Stromal cell of bone marrow (primary cell): ENCODE measurements around the gene SULF2.
A peak's percentile ranks its signal among the peaks of the same experiment; 100 is the strongest.

Source experiments
- DNase-seq: peaks from one replicate; pipeline ENCODE4 v3.0.0-alpha.2; 2012; ENCODE audit warnings: low read depth

The SULF2 gene

DNA sequence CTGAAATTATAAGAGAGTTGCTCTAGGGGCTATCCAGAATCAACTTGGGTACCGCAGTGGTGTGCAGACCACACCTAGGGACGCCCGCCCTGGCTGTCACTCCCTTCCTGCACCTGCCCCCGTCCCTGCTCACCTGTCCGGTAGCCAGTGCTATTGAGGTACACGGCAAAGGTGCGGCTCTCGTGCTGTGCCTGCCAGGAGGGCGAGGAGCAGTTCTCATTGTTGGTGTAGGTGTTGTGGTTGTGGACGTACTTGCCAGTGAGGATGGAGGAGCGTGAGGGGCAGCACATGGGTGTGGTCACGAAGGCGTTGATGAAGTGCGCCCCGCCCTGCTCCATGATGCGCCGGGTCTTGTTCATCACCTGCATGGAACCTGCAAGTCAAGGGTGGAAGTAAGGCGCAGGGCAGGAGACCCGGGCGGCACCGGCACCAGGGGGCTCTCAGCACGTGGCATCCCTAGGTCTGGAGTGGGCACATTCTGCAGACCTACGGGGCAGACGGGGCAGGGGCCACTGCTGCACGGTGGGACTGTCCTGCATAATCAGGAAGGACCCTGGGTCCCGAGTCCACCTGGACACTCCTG lies 48.6 kb downstream of the SULF2 start:
- DNase-seq: no peak

DNA sequence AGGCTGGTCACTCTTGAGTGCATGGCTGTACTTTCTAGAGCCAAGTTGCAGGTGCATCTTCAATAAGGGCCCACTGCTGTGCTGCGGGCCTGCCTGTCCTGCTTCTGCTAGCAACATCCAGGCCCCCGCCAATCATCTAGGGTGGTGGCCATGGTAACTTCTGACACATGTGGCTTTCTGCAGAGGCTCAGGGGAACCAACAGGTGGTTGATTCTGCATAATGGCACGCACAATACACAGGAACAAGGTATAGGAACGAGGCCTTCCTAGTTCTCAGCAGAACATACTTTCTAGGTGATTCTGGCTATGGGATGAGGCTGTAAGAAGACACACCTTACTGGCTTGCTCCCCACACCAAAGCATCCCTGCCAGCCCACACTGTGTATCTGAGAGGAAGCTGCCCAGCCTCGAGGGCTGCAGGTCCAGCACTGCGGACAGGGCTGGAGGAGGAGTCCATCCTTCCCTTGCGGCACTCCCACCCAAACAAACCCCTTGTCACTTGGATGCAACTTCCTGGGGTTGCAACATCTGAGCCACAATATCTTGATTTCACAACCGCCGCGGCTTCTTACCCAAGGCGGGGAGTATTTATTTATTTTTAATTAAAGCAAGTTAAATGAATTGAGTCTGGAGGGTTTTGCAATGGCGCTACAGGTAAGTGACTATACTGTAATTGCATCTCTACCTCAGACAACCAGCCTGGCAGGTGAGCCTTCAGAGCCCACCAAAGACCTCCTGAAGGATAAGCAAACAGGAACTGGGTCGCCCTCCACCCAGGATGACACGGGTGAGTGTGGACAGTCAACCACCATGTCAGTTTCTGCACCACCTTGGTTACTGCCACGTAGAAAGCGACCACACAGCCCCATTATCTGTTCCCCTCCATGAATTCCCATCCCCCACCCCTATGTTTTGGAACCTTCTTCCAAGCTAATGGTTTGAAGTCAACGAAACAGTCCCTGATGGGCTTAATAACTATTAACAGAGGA lies 49.6 kb downstream of the SULF2 start:
- no peak for DNase-seq

DNA sequence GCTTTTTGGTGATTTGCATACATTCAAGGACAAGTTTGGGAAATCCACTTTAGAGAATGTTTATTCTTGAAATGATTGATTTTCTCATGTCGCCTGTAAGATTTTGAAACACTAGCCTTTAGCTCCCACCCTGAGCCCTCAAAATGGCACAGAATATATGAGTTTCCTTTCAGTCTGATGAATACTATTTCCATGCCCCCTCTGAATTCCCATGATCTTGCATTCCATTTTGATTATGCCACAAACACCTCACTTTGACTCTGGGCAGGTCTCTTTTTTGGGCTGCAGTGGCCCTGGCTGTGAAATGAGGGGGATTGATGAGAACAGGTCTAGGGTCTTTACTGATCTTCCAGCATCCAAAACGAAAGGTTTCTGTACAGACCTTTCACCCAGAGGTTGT lies 50.4 kb downstream of the SULF2 start:
- no peak for DNase-seq

DNA sequence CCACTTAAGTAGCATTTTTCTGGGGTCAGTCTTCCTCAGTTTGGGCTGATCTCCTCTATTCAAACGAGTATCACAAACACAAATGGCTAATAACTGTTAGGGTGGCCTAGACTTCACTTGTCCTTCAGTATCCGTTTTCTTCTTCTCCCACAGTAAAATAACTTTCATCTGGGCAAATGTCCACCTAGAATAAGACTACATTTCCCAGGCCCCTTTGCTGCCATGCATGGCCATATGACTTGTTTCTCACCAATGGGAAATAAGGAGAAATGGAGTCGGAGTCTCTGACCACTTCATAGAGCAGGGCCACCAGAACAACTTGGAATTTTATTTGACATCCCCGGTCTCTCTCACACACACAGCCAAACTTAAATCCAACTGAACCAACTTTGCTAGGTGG lies 51.4 kb downstream of the SULF2 start:
- DNase-seq: no peak

DNA sequence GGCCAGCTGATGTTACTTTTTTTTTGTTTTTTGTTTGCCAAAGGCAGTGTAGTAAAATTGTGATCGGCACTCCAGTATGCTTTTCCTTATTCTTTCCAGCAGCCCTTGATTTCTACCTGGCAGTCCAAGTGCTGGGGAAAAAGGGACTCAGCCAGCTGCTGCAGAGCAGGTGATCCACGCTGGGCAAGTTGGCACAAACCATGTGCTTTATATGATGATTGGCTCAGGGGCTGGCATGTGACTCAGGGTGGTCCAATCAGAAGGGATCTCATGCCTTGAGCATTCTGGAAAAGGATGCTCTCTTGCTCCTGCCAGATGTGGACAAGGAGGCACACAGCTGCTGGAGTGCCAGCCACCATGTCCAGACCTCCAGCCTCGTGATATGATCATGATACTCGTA lies 54.5 kb downstream of the SULF2 start:
- DNase-seq: no peak

DNA sequence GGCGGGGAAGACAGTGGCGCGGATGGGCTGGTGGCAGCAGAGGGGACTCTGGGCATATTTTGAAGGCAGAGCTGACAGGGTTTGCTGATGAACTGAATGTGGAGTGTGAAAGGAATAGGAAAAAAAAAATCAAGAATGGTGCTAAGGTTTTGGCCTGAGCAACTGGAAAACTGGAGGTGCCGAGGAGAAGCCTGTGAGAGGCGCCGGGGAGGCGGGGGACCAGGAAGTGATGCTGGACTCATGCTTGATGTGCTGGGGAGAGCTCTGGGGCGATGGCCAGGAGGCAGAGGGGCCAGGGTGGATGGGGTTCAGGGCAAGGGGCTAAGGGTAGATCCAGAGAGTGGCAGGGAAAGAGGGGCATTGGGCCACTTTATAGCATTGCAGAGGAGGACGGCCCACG lies 55.8 kb downstream of the SULF2 start:
- no peak for DNase-seq

DNA sequence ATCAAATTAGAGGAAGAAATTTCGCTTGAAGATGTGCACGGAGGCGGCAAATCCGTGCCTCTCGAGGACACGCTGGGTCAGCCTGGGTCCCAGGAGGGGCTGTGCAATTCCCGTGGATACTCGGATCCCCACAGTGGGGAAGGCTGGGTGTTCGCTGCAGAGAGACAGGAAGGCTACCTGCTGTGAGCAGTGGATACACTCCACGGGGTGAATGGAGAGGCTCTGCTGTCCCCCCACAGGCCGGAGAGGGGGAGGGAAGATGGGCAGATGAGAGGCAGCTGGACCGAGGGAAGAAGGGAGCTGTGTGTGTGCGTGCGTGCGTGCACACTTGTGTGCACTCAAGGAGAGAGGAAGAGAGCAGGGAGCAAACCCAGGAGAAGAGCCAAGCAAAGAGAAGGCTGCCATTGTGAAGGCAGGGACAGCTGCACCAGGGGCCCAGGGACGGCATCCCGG lies 57.3 kb downstream of the SULF2 start:
- no peak for DNase-seq

DNA sequence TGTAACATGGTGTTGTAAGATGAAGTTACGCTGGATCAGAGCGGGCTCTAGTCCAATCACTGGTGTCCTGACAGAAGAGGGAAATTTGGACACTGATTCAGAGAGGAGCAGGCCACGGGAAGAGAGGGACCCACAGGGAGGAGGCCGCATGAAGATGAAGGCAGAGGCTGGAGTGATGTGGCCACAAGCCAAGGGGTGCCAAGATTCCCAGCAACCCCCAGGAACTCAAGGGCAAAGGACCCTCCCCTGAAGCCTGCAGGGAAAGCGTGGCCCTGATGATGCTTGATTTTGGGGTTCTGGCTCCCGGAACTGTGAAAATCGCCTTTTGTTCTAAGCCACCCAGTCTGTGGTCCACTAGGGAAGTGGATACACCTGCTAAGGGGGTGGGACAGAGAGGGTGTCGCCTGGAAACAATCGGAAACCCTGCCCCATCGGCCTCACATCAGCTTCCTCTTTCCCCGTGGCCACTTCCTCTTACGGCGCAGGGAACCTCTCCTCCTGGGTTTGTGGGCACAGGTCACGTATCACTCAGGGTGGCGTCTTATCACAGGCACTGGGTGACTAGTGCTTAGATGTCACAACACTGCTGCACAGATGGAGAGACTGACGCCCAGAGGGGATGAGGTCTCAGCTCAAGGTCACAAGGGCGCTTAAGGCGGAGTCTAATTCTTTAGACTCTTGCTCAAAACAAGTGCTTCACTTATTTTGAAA lies 58.0 kb downstream of the SULF2 start:
- no peak for DNase-seq

DNA sequence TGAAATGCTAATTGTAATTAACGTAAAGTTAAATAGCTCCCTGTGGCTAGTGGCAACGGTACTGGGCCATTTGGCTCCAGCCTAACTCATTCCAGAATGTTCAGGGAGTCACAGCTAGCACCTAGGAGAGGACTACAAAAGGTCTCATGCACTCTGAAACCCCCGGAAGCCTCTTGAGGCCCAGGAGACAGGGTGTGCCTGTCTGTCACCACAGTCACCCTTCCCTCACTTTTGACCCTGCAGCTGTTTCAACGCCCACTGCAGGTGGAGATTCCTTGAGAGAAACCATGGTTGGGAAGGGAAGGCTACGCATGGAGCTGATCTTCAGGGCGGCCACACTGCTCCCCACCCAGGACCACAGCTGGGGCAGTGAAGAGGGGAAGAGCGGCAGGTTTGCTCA lies 58.6 kb downstream of the SULF2 start:
- no peak for DNase-seq

DNA sequence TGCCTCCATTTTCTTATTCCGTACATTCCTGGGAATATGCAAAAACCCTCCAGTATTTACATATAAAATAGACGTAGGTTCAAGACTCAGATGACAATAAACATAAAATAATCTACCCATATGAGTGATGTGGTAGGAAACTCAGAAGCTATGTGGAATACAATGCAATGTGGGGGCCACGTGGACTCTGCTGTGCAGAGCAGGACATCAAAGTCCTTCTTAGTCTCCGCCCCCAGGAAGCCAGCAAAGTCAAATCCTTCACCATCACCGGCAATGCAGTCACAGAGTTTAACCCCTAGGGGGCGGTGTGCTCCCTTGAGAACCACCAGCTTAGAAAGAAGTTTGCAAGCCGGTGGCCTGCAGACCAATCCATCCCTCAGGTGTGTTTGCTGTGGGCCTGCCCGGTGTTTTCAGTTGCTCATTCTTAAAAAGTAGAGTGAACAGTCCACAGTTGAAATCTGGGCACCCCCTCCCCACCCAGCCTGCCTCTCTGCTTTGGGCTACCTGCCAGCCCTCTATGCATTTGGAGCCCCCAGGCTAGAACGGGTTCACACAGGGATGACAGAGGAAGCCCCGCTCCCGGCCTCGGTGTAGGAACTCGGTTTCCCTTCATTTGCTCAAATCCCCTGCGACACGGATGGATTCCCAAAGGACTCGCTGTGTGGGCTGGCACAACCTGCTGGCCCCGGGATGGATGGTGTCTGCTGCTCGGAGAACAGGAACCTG lies 59.9 kb downstream of the SULF2 start:
- peak; percentile 57 for DNase-seq

DNA sequence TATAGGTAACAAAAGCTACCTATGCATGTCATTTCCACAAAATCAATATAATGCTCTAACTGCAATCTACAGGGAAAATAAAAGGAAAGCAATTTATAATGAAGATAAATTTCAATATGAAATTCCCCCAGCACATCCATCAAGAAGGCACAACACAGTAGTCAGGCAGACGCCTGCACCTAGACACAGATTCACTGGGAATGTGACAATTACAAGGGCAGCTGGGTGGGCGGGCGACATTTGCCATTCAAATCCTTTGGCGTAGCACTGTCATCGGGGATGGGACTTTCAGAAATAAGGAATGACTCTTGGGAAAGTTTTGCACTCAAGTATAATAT lies 60.4 kb downstream of the SULF2 start:
- no peak for DNase-seq

DNA sequence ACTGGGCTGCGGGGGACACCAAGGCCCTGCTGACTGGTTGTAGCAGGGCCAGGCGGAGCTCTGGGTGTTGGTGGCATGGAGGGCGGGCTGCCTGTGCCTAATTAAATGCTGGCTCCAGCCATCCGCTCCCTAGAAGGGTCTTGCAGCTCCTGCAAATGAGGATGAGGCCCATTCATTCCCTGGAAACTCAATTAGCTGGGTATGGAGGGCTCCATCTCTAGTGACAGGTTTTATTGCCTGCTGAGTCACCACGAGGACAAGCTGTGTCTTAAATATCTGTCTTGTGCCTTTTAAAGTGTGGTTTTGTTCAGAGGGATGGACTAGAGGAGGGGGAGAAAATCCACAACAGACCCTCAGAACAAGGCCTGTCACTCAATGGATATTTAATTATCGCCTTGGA lies 60.9 kb downstream of the SULF2 start:
- DNase-seq: no peak

DNA sequence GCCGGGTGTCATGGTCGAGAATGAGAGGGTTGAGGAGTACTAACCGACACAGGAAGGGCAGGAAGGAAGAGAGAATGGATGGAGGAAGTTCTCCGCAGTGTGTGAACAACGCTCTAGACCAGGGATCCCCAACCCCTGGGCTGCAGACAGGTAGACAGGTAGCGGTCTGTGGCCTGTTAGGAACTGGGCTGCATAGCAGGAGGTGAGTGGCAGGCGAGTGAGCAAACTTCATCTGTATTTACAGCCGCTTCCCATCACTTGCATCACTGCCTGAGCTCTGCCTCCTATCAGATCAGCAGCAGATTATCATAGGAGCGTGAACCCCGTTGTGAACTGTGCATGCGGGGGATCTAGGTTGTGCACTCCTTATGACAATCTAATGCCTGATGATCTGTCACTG lies 62.0 kb downstream of the SULF2 start:
- DNase-seq: no peak

DNA sequence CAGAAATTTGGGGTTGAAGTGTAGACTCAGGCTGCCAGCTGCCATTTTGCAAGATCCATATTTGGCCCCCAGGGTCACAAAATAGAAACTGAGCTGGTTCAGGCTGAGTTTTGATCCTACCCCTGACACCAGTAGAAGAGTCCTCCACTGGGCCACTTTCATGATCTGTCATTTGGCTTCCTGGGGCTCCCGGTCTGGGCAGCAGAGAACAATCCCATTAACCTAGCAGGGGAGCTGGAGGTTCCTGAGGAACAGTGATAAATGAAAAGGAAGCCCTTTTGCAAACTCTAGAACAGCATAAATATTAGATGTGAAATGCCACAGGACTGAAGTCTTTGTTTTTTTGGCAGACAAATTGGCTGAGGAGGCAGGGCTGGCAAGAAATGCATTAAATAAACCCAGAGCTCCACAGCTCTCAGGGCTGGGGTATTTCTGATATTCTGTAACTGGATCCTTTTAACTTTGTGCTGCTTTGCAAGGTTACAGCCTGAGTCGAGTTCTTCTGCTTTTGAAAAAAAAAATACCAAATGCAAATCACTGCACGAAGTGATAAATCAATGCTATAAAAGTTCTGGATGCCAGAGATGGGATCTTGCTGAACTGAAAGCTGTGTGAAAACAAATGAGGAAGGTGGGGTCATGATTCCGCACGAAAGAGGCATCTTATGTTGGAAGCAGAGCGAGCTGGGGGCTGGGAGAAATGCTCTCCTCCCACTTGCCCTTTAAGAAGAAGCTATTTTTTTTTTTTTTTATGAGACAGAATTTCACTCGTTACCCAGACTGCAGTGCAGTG lies 64.4 kb downstream of the SULF2 start:
- peak; percentile 17 for DNase-seq

DNA sequence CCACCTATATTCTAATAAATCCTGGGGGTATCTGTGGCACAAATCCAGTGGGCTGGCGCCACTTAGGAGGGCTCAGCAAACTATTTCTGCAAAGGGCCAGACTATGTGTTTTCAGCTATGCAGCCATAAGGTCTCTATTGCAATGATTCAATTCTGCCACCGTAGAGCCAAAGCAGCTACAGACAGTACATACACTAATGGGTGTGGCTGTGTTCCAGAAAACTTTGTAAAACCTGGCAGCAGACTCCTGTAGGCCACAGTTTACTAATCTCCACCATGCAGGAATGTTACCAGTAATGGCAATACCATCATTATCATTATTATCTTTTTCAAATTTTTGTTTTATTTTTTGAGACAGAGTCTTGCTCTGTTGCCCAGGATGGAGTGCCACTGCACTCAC lies 65.7 kb downstream of the SULF2 start:
- no peak for DNase-seq

DNA sequence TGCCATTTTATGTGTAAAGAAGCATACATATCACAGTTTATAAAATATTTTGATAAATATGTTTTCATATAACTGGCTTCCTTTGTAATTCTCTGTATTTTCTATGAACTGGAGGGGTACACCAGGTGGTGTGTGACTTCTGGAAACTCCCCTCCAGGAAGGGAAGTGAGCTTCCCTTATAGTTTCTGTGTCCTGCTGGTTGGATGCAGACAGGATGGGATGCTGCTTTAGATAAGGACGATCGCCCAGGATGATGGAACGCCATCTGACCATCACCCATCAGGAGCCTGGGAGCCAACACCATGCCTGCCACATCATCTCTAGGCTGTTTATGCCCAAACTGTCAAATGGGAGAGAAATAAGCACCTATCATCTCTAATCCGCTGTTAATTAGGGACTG lies 66.1 kb downstream of the SULF2 start:
- no peak for DNase-seq

DNA sequence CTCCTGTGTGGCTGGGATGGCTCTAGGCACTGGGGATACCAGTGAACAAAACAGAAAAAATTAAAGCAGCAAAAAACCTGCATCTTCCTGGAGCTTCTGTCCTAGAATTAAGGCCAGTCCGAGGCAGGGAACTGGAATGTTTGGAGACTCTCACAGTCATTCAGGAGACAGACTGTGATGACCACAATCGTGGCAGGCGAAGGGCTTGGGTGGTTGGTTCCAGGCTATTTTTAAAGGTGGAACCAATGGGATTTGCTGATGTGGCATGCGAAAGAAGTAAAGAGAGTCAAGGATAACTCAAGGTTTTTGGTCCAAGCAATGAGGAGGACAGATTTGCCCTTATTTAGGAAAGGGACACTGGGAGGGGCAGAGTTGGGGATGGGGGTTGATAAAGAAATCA lies 66.9 kb downstream of the SULF2 start:
- no peak for DNase-seq

DNA sequence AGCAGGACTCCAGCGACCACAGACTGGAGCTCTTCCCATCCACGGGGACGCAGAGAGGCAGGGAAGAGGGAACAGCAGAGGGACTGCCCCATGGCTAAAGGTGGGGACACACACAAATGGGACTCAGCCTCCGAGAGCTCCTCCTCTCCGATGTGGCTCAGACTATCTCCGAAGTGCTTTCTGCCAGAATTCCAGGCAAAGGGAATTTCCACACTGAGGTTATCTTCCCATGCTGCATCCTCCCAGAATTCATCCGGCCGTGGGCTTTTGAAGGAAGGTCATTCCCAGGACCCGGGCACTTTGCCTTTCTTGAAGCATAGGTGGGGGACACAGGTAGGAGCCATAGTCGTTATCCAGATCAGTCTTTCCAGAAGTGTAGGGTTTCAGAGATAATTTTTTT lies 67.9 kb downstream of the SULF2 start:
- no peak for DNase-seq

DNA sequence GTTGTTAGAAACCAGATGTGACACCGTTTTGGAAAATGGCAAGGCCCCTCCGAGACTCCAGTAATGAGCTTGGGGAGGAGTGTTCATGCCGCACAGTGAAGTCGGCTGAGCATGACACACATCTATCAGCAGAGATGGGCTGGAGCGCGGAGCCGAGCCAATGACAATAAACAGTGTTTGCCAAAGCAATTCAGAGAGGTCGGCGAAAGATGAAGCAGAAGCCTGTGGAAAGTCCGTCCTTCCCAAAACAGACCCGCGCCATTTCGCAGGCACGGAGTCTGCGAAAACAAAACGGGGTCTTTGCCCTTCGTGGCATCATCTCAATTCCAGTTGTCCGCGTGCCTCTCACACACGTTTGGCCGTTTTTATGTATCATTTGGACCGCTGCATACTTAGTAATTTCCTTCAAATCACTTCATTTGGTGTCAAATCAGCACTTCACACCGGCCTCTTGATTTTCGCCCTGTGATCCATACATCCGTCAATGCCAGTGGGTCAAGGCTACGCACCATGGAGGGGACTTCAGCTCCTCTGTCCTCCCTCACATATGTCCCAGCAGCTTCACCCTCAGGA lies 71.3 kb downstream of the SULF2 start:
- peak; percentile 65 for DNase-seq

DNA sequence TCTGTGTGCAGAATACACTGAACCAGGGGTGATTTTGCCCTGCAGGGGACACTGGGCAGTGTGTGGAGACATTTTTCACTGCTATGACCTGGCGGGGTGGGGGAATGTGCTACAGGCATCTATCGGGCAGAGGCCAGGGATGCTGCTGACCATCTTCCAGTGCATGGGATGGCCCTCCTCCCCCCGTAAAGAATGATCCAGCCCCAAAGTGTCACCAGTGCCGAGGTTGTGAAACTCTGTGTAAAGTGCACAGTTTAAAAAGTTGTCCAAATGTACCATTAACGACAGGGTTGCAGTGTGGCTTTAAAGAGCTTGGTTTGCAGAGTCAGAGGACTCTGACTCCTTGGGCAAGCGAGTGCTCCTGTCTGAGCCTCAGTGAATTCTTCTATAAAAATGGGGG lies 72.1 kb downstream of the SULF2 start:
- no peak for DNase-seq

DNA sequence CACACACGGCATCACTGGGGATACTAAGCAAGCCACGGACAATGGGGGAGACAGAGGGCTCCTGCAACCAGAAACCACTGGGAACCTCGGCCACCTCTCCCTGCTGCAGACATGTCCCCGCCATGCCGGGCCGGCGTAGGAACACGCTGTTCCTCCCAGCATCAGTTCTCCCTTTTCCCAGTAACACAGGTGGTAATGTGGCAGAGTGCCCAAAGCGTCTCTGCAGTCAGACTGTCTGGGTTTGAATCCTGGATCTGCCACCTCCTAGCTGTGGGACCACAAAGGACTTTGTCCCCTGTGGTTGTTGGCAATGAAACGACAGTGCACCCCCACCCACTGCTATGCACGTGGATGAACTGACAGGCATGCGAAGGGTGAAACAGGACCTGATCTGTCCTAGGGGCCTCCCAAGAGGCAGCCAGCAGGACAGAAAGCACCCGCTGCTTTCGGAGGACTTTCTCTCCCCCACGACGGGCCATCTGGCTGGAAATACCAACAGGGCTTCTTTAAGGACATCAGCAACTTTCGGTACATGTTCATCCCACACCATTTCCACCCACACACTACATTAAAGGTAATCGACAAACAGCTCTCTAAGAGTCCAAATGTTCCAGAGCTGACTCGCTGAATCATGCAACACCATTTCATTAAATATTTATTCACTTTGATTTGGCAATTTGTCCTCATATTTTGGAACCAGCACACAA lies 74.1 kb downstream of the SULF2 start:
- DNase-seq: no peak
